ENCODE results near the gene PCDHA5.

DNA sequence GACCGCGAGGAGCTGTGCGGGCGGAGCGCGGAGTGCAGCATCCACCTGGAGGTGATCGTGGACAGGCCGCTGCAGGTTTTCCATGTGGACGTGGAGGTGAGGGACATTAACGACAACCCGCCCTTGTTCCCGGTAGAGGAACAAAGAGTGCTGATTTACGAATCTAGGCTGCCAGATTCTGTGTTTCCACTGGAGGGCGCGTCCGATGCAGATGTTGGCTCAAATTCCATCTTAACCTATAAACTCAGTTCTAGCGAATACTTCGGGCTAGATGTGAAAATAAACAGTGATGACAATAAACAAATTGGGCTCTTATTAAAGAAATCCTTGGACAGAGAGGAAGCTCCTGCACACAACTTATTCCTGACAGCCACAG lies 6.9 kb downstream of the PCDHA5 start:
- TF ChIP-seq POLR2A (IDR thresholded peaks at IDR 0.05; ENCODE audit: low read depth, low read length) (no peak), POLR2AphosphoS5 (IDR thresholded peaks at IDR 0.05; ENCODE audit: low read depth, low read length) (no peak), TAF1 (IDR thresholded peaks at IDR 0.05; ENCODE audit: borderline replicate concordance, low read depth, low read length) (no peak)

Measured in GM12892 (cell line).